Uterus (tissue), 2 donors: ENCODE data around the gene KIFAP3.

Experiments
- POLR2A ChIP-seq, 2 donors: fragments of 450-650 bp; IDR thresholded peaks; one replicate each; pipeline ENCODE4 v1.6.1; 2016; ENCODE audit warnings: antibody characterized with exemption in 2 of 2, mild to moderate bottlenecking in 1 of 2, moderate library complexity in 1 of 2
- TF ChIP-seq, protein P1 (sequence below), 4 experiments: fragments of 200-600 bp in 2 of 4; fragments of 450-650 bp in 2 of 4; sonication (generic) in 2 of 4; IDR thresholded peaks; one replicate each; pipeline ENCODE4 v1.5.1; 2016 to 2019; ENCODE audit warnings: antibody characterized with exemption in 4 of 4, mild to moderate bottlenecking in 2 of 4, moderate library complexity in 1 of 4

GRCh38 chr1:169944621-169945020 lies 129.9 kb downstream of the KIFAP3 start:
- TF ChIP-seq POLR2A (IDR thresholded peaks at IDR 0.05): no peak
- TF ChIP-seq, protein P1, sequence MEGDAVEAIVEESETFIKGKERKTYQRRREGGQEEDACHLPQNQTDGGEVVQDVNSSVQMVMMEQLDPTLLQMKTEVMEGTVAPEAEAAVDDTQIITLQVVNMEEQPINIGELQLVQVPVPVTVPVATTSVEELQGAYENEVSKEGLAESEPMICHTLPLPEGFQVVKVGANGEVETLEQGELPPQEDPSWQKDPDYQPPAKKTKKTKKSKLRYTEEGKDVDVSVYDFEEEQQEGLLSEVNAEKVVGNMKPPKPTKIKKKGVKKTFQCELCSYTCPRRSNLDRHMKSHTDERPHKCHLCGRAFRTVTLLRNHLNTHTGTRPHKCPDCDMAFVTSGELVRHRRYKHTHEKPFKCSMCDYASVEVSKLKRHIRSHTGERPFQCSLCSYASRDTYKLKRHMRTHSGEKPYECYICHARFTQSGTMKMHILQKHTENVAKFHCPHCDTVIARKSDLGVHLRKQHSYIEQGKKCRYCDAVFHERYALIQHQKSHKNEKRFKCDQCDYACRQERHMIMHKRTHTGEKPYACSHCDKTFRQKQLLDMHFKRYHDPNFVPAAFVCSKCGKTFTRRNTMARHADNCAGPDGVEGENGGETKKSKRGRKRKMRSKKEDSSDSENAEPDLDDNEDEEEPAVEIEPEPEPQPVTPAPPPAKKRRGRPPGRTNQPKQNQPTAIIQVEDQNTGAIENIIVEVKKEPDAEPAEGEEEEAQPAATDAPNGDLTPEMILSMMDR (IDR thresholded peaks at IDR 0.05): no peak
